ACC112 (cell line): ENCODE data around the gene CRTC1.

Experiments
- H2AFZ ChIP-seq: fragments of 200-600 bp; sonication (generic); one replicate; pipeline ENCODE4 v1.6.0; 2017; ENCODE audit warnings: antibody characterized with exemption, low read length; ENCODE audit not compliant: unreplicated experiment
- H3K27ac ChIP-seq: fragments of 200-600 bp; sonication (generic); 2 replicates; pipeline ENCODE4 v1.5.1; 2014; ENCODE audit warnings: low read depth, mild to moderate bottlenecking, antibody characterized with exemption, low read length, moderate library complexity
- H3K27me3 ChIP-seq: fragments of 200-600 bp; sonication (generic); 2 replicates; pipeline ENCODE4 v1.6.1; 2014; ENCODE audit warnings: mild to moderate bottlenecking, antibody characterized with exemption, low read length, moderate library complexity, mixed read lengths; ENCODE audit not compliant: insufficient read depth
- H3K36me3 ChIP-seq: fragments of 200-600 bp; sonication (generic); 2 replicates; pipeline ENCODE4 v1.6.1; 2016; ENCODE audit warnings: mild to moderate bottlenecking, antibody characterized with exemption, low read length, moderate library complexity, mixed read lengths; ENCODE audit not compliant: insufficient read depth
- H3K4me1 ChIP-seq: fragments of 200-600 bp; sonication (generic); one replicate; pipeline ENCODE4 v1.6.1; 2016; ENCODE audit warnings: low read length, mixed read lengths; ENCODE audit not compliant: insufficient read depth, unreplicated experiment, control insufficient read depth
- H3K4me3 ChIP-seq: fragments of 200-600 bp; sonication (generic); 2 replicates; pipeline ENCODE4 v1.5.1; 2014; ENCODE audit warnings: mild to moderate bottlenecking, low read depth, low read length
- H3K79me2 ChIP-seq: fragments of 200-600 bp; sonication (generic); one replicate; pipeline ENCODE4 v1.6.0; 2016; ENCODE audit warnings: low read length; ENCODE audit not compliant: control insufficient read depth, unreplicated experiment, insufficient read depth

CRTC1 gene

GRCh38 chr19:18780081-18780480 is 96.6 kb downstream of the CRTC1 start:
- Histone ChIP-seq H2AFZ (no peak overlapping the region), H3K36me3 (no peaks in the 10 kb centered on the region), H3K27ac (no peak overlapping the region), H3K79me2 (no peaks in the 10 kb centered on the region), H3K27me3 (no peaks in the 10 kb centered on the region), H3K4me1 (peaks cover 19% of the 10 kb centered on the region), H3K4me3 (no peak overlapping the region)

- H3K36me3 ChIP-seq, result no peaks in the 10 kb centered on the region
- H3K79me2 ChIP-seq, result no peaks in the 10 kb centered on the region
- no peak overlapping the region for H3K4me3 ChIP-seq
- H3K4me1 ChIP-seq, result peaks cover 18% of the 10 kb centered on the region
- H3K27me3 ChIP-seq, result no peaks in the 10 kb centered on the region
- no peak overlapping the region for H2AFZ ChIP-seq
- no peak overlapping the region for H3K27ac ChIP-seq
These were observed 97.2 kb downstream of the CRTC1 start for GRCh38 chr19:18780631-18781030.

- Histone ChIP-seq H3K36me3 (no peaks in the 10 kb centered on the region), H3K4me3 (no peak overlapping the region), H3K27ac (no peak overlapping the region), H3K79me2 (no peaks in the 10 kb centered on the region), H2AFZ (no peak overlapping the region), H3K27me3 (no peaks in the 10 kb centered on the region), H3K4me1 (peaks cover 13% of the 10 kb centered on the region)
These were observed 97.6 kb downstream of the CRTC1 start for GRCh38 chr19:18781047-18781600.

GRCh38 chr19:18781885-18782527 is 98.5 kb downstream of the CRTC1 start:
- H3K4me1 ChIP-seq, result peaks cover 5% of the 10 kb centered on the region
- no peak overlapping the region for H3K27ac ChIP-seq
- H3K27me3 ChIP-seq, result peaks cover 2% of the 10 kb centered on the region; the same call in 1 of the 2 replicates
- no peak overlapping the region for H3K4me3 ChIP-seq
- no peak overlapping the region for H2AFZ ChIP-seq
- no peaks in the 10 kb centered on the region for H3K36me3 ChIP-seq
- H3K79me2 ChIP-seq, result no peaks in the 10 kb centered on the region

GRCh38 chr19:18782559-18783225 is 99.2 kb downstream of the CRTC1 start:
- Histone ChIP-seq H3K27me3 (peaks cover 8% of the 10 kb centered on the region), H3K4me3 (no peak overlapping the region), H3K4me1 (peaks cover 2% of the 10 kb centered on the region), H2AFZ (no peak overlapping the region), H3K27ac (no peak overlapping the region), H3K36me3 (no peaks in the 10 kb centered on the region), H3K79me2 (no peaks in the 10 kb centered on the region)

- Histone ChIP-seq H3K36me3 (no peaks in the 10 kb centered on the region), H3K27me3 (peaks cover 20% of the 10 kb centered on the region), H3K4me1 (no peaks in the 10 kb centered on the region), H3K4me3 (no peak overlapping the region), H3K79me2 (no peaks in the 10 kb centered on the region), H2AFZ (no peak overlapping the region), H3K27ac (no peak overlapping the region)
These were observed 100.7 kb downstream of the CRTC1 start for GRCh38 chr19:18783958-18784785.

- H3K27ac ChIP-seq, result no peak overlapping the region
These were observed 101.3 kb downstream of the CRTC1 start for GRCh38 chr19:18784786-18785120.

GRCh38 chr19:18785179-18786124 is 102.0 kb downstream of the CRTC1 start:
- Histone ChIP-seq H3K27ac (no peak overlapping the region), H3K79me2 (no peaks in the 10 kb centered on the region), H2AFZ (no peak overlapping the region), H3K36me3 (no peaks in the 10 kb centered on the region), H3K4me3 (no peak overlapping the region), H3K4me1 (no peaks in the 10 kb centered on the region), H3K27me3 (peaks cover 33% of the 10 kb centered on the region)

More at GRCh38 chr19:18784786-18785120, 101.3 kb downstream of the CRTC1 start:
- H2AFZ ChIP-seq, result no peak overlapping the region
- peaks cover 26% of the 10 kb centered on the region for H3K27me3 ChIP-seq
- no peaks in the 10 kb centered on the region for H3K36me3 ChIP-seq
- H3K4me3 ChIP-seq, result no peak overlapping the region
- H3K4me1 ChIP-seq, result no peaks in the 10 kb centered on the region
- no peaks in the 10 kb centered on the region for H3K79me2 ChIP-seq

GRCh38 chr19:18788529-18789421 is 105.3 kb downstream of the CRTC1 start:
- H3K27ac ChIP-seq, result no peak overlapping the region
- H3K4me3 ChIP-seq, result no peak overlapping the region
- peaks cover 43% of the 10 kb centered on the region for H3K27me3 ChIP-seq
- H3K79me2 ChIP-seq, result no peaks in the 10 kb centered on the region
- no peaks in the 10 kb centered on the region for H3K4me1 ChIP-seq
- no peak overlapping the region for H2AFZ ChIP-seq
- H3K36me3 ChIP-seq, result no peaks in the 10 kb centered on the region
